ENCODE data around the gene FARSA.
A peak's percentile ranks its signal among the peaks of the same experiment; 100 is the strongest.

The FARSA gene

GRCh38 chr19:12886651-12886968, 46.9 kb downstream of the FARSA start:
- POLR2A ChIA-PET: interaction anchor here (0.6 kb wide), 1 partner anchor 93 kb away, joined by 3 read pairs; no protein-coding TSS in a partner anchor
- CTCF ChIA-PET: interaction anchor here (0.8 to 3.1 kb wide), 5 partner anchors 10 to 175 kb away, joined by 3 to 38 read pairs (median 6); no protein-coding TSS in a partner anchor
- no peak for TF ChIP-seq CTCF (IDR thresholded peaks at IDR 0.05; ENCODE audit: control extremely low read depth, extremely low read depth, low read depth, missing control alignments)
- DNase-seq (ENCODE audit: extremely low spot score): no peak

GRCh38 chr19:12885749-12886650, 47.5 kb downstream of the FARSA start:
- ChIA-PET CTCF (interaction anchor here (0.8 to 3.1 kb wide), 23 partner anchors 8 to 207 kb away, joined by 3 to 38 read pairs (median 4); partner anchors contain the start of gene FARSA), POLR2A (interaction anchor here (0.6 kb wide), 2 partner anchors 92 to 213 kb away, joined by 3 to 8 read pairs; no protein-coding TSS in a partner anchor)
- DNase-seq (ENCODE audit: extremely low spot score): no peak
- no peak for TF ChIP-seq CTCF (IDR thresholded peaks at IDR 0.05; ENCODE audit: control extremely low read depth, extremely low read depth, low read depth, missing control alignments)

GRCh38 chr19:12884926-12885748, 48.4 kb downstream of the FARSA start:
- TF ChIP-seq CTCF (IDR thresholded peaks at IDR 0.05; ENCODE audit: control extremely low read depth, extremely low read depth, low read depth, missing control alignments): peak; percentile 76
- ChIA-PET POLR2A (interaction anchor here (0.6 kb wide), 1 partner anchor 212 kb away, joined by 8 read pairs; no protein-coding TSS in a partner anchor), CTCF (interaction anchor here (0.8 to 3.1 kb wide), 25 partner anchors 9 to 208 kb away, joined by 3 to 38 read pairs (median 3); partner anchors contain the start of gene FARSA)
- DNase-seq (ENCODE audit: extremely low spot score): peak; percentile 80

GRCh38 chr19:12884627-12884925, 48.9 kb downstream of the FARSA start:
- no peak for TF ChIP-seq CTCF (IDR thresholded peaks at IDR 0.05; ENCODE audit: control extremely low read depth, extremely low read depth, low read depth, missing control alignments)
- DNase-seq (ENCODE audit: extremely low spot score): no peak
- ChIA-PET CTCF (interaction anchor here (0.8 to 3.1 kb wide), 22 partner anchors 8 to 183 kb away, joined by 3 to 38 read pairs (median 4); partner anchors contain the start of gene FARSA), POLR2A (no interaction called here)

- POLR2A ChIA-PET: no interaction called here
- TF ChIP-seq CTCF (IDR thresholded peaks at IDR 0.05; ENCODE audit: control extremely low read depth, extremely low read depth, low read depth, missing control alignments): no peak
- DNase-seq (ENCODE audit: extremely low spot score): no peak
- CTCF ChIA-PET: interaction anchor here (1.1 to 3.1 kb wide), 10 partner anchors 8 to 183 kb away, joined by 3 to 38 read pairs (median 6); partner anchors contain the start of gene FARSA
These were observed 49.3 kb downstream of the FARSA start for GRCh38 chr19:12884202-12884601.

- no peak for DNase-seq (ENCODE audit: extremely low spot score)
- no peak for TF ChIP-seq CTCF (IDR thresholded peaks at IDR 0.05; ENCODE audit: control extremely low read depth, extremely low read depth, low read depth, missing control alignments)
- CTCF ChIA-PET: interaction anchor here (1.3 to 2.5 kb wide), 6 partner anchors 8 to 95 kb away, joined by 4 to 20 read pairs (median 6); partner anchors contain the start of gene GCDH
- POLR2A ChIA-PET: interaction anchor here (0.7 kb wide), 1 partner anchor 148 kb away, joined by 7 read pairs; the partner anchor contains the start of gene TRIR
These were observed 50.9 kb downstream of the FARSA start for GRCh38 chr19:12882589-12882988.

Measured in GM10248 (cell line).